ENCODE measurements around the gene PDE5A.

DNA sequence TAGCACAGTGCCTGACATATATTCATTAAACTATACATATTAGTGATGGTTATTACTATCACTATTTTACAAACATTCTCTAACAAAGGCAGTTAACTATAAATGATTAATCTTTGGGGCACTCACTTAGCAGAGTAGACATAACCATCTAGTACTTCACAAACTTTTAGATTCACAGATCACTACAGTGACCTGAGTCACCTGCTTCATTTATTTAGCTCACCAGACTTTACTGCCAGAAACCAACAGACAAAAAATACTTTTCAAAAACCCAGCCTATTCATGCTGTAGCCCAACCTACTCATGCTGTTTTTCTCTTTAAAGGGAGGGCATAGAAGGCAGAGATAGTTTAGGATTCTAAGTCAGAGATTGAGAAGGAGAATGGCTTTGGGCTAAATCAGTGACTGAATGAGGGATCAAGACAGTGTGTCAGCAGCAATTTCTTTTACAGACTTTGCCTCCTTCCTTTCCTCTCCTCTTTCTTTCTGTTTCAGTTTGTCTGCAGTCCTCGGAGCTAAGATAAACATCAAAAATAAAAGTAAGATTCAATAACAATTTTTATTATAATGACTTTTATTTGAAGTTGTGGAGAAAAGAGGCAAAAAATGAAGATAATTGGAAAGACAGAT lies 34.7 kb upstream of the PDE5A start:
- no peak for TF ChIP-seq EZH2phosphoT487 (IDR thresholded peaks at IDR 0.05; ENCODE audit: insufficient read depth, low read depth)
- no peak for TF ChIP-seq EZH2 (IDR thresholded peaks at IDR 0.05; ENCODE audit: insufficient read depth, poor library complexity, severe bottlenecking)

Measured in GM23248 (cell line).